ENCODE measurements around the gene JAML.

GRCh38 chr11:118267486-118267885 lies 42.7 kb upstream of the JAML start:
- TF ChIP-seq POLR2A (IDR thresholded peaks at IDR 0.05) (no peak), CTCF (IDR thresholded peaks at IDR 0.05) (no peak)

Measured in heart left ventricle (tissue), 13 donors.